GM04503 (cell line): ENCODE measurements around the gene MAP3K8.
A peak's percentile ranks its signal among the peaks of the same experiment; 100 is the strongest.

Experiments used
- DNase-seq: peaks from one replicate; pipeline ENCODE4 v3.0.0-alpha.2; 2012; ENCODE audit warnings: low read depth

MAP3K8 gene

GRCh38 chr10:30433730-30434272 is at the start of gene MAP3K8:
TSS of gene MAP3K8 (plus strand) at chr10:30434184. CDS start at chr10:30438939, 4,755 bp downstream.
- DNase-seq = peak; percentile 49

GRCh38 chr10:30384701-30385201 is 49.2 kb upstream of the MAP3K8 start:
- DNase-seq = no peak

DNA sequence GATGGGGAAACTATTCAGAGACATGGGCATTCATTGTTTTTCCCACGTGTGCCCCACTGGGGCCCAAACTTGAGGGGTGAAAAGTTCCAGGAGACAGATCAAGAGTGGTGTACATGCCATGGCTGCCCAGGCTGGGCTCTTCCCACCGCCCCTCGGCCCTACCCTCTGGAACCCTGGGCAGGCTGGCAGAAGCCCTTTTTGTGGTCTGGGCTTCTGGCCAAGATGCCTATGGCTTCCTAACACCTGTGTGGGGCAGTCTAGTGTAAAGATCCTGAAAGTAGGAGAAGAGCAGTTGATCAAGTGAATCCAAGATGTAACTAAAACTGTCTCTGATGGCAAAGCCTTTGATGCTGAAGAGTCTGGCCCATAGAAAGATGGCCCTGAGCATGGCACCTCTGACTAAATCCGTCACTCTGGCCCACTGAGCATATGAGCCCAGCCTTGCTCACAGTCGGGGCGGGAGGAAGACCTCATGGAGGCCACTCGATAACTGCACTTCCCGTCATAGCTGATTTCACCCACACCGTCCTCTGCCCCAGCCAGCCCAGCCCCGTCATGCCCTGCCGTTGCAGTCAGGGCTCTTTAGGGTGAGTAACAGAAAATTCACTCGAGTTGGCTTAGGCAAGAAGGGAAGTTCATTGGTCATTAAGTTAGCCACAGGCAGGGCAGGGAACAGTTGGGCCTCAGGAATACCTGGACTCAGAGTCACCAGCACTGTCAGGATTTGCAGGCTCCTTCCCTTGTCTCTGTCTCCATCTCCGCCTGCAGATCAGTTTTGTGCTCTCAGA is 47.0 kb upstream of the MAP3K8 start:
- no peak for DNase-seq

- DNase-seq = no peak
Observed at GRCh38 chr10:30387646-30388243, 46.2 kb upstream of the MAP3K8 start.

DNA sequence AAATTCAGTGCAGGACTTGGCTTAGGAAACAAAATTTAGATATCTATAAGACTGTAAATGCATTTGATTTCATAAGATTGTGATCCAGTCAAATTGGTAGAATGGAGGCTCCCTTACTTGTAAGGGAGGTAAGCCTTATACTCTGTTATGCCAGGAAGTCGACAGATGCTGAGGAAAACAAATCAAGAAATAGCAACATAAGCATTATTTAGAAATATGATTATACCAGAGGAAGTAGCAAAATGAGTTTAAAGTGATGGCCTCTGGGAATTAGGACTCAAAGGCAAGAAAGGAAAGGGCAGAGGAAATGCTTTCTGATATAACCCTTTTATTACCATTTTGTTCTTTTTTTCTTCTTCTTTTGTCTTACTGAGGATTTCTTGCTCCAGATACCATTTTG is 44.4 kb upstream of the MAP3K8 start:
- no peak for DNase-seq

DNA sequence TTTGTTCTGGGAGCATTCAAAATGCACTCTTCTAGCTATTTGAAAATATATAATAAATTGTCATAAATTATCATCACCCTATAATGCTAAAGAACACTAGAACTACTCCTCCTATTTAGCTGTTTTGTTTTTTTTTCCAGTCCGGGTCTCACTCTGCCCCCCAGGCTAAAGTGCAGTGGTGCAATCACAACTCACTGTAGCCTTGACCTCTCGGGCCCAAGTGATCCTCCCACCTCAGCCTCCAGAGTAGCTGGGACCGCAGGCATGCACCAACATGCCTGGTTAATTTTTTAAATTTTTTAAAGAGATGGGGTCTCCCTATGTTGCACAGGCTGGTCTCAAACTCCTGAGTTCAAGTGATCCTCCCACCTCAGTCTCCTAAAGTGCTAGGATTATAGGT is 43.8 kb upstream of the MAP3K8 start:
- DNase-seq = no peak

DNA sequence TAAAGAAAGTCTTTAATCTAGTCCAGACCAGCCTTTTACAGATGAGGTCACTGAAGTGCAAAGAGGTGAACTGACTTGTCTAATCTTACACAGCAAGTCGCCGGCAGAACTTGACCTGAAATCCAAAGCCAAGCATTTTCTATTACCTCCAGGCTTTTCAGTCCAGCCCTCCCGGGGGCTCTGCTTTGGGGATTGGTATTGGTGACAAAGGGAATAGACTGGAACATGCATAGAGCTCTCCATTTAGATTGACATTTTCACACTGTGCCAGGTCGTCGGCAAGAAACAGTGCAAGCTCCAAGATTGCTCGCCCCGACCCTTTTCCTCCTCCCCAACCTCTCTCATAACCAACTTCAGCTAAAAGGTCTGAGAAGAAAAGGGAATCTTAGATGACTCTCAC is 42.7 kb upstream of the MAP3K8 start:
- no peak for DNase-seq

GRCh38 chr10:30392564-30392990 is 41.4 kb upstream of the MAP3K8 start:
- DNase-seq = no peak

GRCh38 chr10:30396293-30396692 is 37.7 kb upstream of the MAP3K8 start:
- no peak for DNase-seq

GRCh38 chr10:30396698-30397097 is 37.3 kb upstream of the MAP3K8 start:
- no peak for DNase-seq

DNA sequence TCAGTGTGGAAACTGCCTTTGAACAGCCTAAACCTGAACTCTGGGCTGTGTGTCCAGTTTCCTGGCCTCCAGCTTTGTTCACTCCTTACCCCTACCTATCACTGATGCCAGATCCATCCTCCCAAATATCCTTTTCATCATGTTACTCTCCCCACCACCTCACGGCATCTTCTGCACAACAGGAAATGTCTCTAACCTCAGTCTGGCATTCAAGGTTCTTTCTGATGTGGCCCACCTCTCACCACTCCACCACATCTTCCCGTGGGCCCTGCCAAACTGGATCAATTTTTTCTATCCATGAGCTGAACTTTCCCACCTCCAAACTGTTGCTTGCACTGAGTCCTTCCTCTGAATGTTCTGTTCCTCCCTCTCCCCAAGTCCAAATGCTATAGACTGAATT is 35.8 kb upstream of the MAP3K8 start:
- DNase-seq = no peak

GRCh38 chr10:30398788-30399187 is 35.2 kb upstream of the MAP3K8 start:
- DNase-seq = no peak

DNA sequence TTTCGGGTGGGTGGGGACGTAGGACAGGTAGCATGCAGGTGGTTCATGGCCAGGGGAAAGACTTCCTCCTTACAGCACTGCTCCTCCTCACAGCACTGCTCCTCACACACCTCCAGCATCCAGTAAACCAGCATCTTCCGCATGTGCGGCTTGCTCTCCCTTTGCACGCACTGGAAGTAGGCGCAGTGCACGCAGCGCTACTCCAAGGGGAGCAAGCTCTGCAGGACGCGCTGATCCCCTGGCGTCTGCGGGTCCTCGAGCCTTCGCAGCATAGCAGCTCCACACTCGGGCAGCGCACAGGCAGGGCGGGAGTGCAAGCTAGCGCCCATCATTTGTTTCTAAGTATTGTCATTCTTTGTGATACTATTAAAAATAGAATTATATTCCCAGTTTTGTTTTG is 30.5 kb upstream of the MAP3K8 start:
- DNase-seq = no peak

- no peak for DNase-seq
Observed at GRCh38 chr10:30404540-30404939, 29.4 kb upstream of the MAP3K8 start.

DNA sequence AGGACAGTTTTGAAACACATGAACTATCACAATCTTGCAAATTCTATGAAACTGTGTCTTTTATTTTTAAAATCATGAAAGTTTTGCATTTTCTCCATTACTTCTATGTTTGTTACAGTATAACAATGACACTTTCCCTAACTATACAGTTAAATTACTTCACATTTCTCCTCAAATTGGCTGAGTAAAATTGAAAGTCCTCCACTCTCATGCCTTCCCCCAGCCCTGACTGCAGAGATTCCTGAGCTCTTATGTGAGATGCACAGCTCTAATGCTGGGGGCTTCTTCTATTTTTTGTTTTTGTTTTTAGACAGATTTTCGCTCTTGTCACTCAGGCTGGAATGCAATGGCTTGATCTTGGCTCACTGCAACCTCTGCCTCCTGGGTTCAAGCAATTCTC is 22.7 kb upstream of the MAP3K8 start:
- no peak for DNase-seq

- no peak for DNase-seq
Observed at GRCh38 chr10:30412901-30413300, 21.1 kb upstream of the MAP3K8 start.

GRCh38 chr10:30413996-30414576 is 19.9 kb upstream of the MAP3K8 start:
- DNase-seq = peak; percentile 24

- DNase-seq = no peak
Observed at GRCh38 chr10:30415593-30415992, 18.4 kb upstream of the MAP3K8 start.

- no peak for DNase-seq
Observed at GRCh38 chr10:30417301-30417700, 16.7 kb upstream of the MAP3K8 start.

DNA sequence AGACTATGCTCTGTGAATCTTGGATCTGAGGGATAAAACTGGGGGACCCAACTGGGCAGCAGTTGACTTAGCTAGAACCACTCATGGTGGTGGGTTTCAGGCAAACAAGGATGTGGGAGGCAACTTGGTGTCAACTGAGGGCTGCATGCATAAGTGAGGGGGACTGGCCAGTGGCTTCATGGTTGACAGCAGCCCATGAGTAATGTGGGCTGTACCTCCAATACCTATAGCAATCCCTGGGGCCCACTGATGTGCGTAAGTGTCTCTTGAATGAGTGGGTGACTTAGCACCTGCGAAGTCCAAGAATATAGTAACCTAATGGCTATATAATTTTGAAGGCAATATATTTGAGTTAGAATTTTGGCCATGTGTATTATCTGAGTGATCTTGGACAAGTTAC is 13.7 kb upstream of the MAP3K8 start:
- no peak for DNase-seq

DNA sequence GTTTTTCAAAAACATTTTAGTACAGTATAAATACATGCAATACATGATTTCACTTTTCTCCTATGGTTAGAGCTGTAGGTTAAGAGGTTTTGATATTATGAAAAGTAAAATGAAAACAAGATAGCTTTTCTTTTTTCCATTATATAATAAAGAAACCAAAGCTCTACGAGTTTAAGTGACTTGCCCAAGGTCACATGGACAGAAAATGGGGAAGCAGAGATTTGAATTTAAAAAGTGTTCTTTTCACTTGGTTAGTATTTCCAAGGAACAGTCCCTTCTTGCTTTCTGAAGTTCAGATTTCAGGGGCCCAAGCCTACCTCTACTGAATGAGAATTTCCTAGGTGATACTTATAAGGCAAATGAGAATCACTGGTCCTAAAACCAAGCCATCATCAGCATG is 13.2 kb upstream of the MAP3K8 start:
- no peak for DNase-seq

GRCh38 chr10:30422151-30422695 is 11.8 kb upstream of the MAP3K8 start:
- DNase-seq = no peak
